ENCODE data around the gene RNF213.

- TF ChIP-seq POLR2AphosphoS5 (IDR thresholded peaks at IDR 0.05; ENCODE audit: low read depth, low read length) (no peak), TCF12 (IDR thresholded peaks at IDR 0.05) (no peak), SIN3A (IDR thresholded peaks at IDR 0.05; ENCODE audit: borderline replicate concordance, low read depth, low read length) (no peak), CTCF (IDR thresholded peaks at IDR 0.05) (no peak), ZBTB33 (IDR thresholded peaks at IDR 0.05; ENCODE audit: borderline replicate concordance, low read depth) (no peak), RFX5 (IDR thresholded peaks at IDR 0.05; ENCODE audit: low read length) (no peak), YY1 (IDR thresholded peaks at IDR 0.05; ENCODE audit: low read depth) (no peak), SMC3 (IDR thresholded peaks at IDR 0.05; ENCODE audit: low read depth, low read length) (no peak)
These were observed 57.5 kb downstream of the RNF213 start for GRCh38 chr17:80318166-80318565.

Measured in SK-N-SH (cell line).